ENCODE measurements around the gene MYCBPAP. TPM values are rescaled to one million over a fixed set of nuclear protein-coding genes. Genes with fewer than 3 reads are reported as not detected.

MYCBPAP gene
- total and polyA plus RNA-seq, 2 donors (not counting 3 experiments of a cell fraction or from before 2014, with no cell fraction given) = 0.40 to 0.66 TPM

- no peaks in the 10 kb centered on the region for H3K4me1 ChIP-seq (ENCODE audit: control insufficient read depth, extremely low read depth, insufficient read depth, low read length)
- no peaks in the 10 kb centered on the region for H3K27me3 ChIP-seq (ENCODE audit: control insufficient read depth in 2 of 2, insufficient read depth in 2 of 2, low read length in 2 of 2)
- H3K27ac ChIP-seq (ENCODE audit: insufficient read depth, low read depth, low read length) = no peak overlapping the region
- H3K9me3 ChIP-seq (replicated peaks; ENCODE audit: control insufficient read depth, insufficient read depth, low read length) = no peaks in the 10 kb centered on the region
- H3K79me2 ChIP-seq (ENCODE audit: control insufficient read depth, insufficient read depth, low read length) = no peaks in the 10 kb centered on the region
- ChIA-PET POLR2A (no interaction called here), CTCF (interaction anchor here (1.3 to 2.3 kb wide), 2 partner anchors 28 to 63 kb away, joined by 4 to 7 read pairs; partner anchors contain the start of gene LRRC59)
- no TSS peak for BruUV-seq (replicated peaks)
- no peaks in the 10 kb centered on the region for H4K20me1 ChIP-seq (replicated peaks; ENCODE audit: control insufficient read depth, extremely low read depth, insufficient read depth, low read length)
- H3K4me2 ChIP-seq (ENCODE audit: insufficient read depth, low read length) = no peak overlapping the region
- H3K4me3 ChIP-seq (replicated peaks in 1 of 3; ENCODE audit: insufficient read depth in 1 of 3, low read depth in 1 of 3, low read length in 3 of 3) = no peak overlapping the region
- FAIRE-seq (no peak), DNase-seq (ENCODE audit: low read depth, low spot score) (no peak)
- intact Hi-C loops (cut with micrococcal nuclease) = no loop called here
- dilution Hi-C loops (cut with MboI; ENCODE audit: extremely low pct_ligation_motif_present, low sequenced_read_pairs) = no loop called here
- H2AFZ ChIP-seq (ENCODE audit: low read depth, low read length) = no peak overlapping the region
- TF ChIP-seq CTCF (IDR thresholded peaks at IDR 0.05; ENCODE audit: extremely low read depth in 1 of 2, insufficient read depth in 1 of 2, low read depth in 1 of 2, low read length in 2 of 2) (no peak), EZH2 (IDR thresholded peaks at IDR 0.05; ENCODE audit: borderline replicate concordance, low read depth, low read length, severe bottlenecking) (no peak), GATA2 (IDR thresholded peaks at IDR 0.05; ENCODE audit: insufficient read depth, insufficient read length, low read depth, low read length) (no peak), POLR2A (IDR thresholded peaks at IDR 0.05; ENCODE audit: low read depth, low read length) (no peak), MYC (IDR thresholded peaks at IDR 0.05; ENCODE audit: low read depth, low read length) (no peak), POLR2AphosphoS5 (IDR thresholded peaks at IDR 0.05; ENCODE audit: insufficient read depth, low read depth, low read length) (no peak), FOS (IDR thresholded peaks at IDR 0.05; ENCODE audit: borderline replicate concordance, insufficient read depth, low read length) (no peak), JUN (IDR thresholded peaks at IDR 0.05; ENCODE audit: borderline replicate concordance, insufficient read depth, insufficient read length, low read depth) (no peak)
- TF ChIP-seq, protein P1, sequence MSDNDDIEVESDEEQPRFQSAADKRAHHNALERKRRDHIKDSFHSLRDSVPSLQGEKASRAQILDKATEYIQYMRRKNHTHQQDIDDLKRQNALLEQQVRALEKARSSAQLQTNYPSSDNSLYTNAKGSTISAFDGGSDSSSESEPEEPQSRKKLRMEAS (IDR thresholded peaks at IDR 0.05; ENCODE audit: insufficient read depth, insufficient read length) = no peak
- no peak overlapping the region for H3K9ac ChIP-seq (replicated peaks; ENCODE audit: extremely low read depth, insufficient read depth, low read length)
- H3K36me3 ChIP-seq (ENCODE audit: control insufficient read depth in 2 of 2, extremely low read depth in 1 of 2, insufficient read depth in 2 of 2, low read length in 2 of 2) = no peaks in the 10 kb centered on the region
- H3K9me1 ChIP-seq (replicated peaks; ENCODE audit: control insufficient read depth, extremely low read depth, insufficient read depth, low read length) = no peaks in the 10 kb centered on the region
Measured at GRCh38 chr17:50459756-50460155, 48.5 kb upstream of the MYCBPAP start.

Data from endothelial cell of umbilical vein (primary cell).